Hematopoietic multipotent progenitor cell treated with erythropoietin and hydrocortisone succinate and interleukin-3 and kit ligand, for 17 days (in vitro differentiated cells): ENCODE data around the gene MBNL2.
A peak's percentile ranks its signal among the peaks of the same experiment; 100 is the strongest.

Source experiments
- DNase-seq: peaks from one replicate; pipeline ENCODE4 v3.0.0-alpha.2; 2015; ENCODE audit warnings: low spot score

The MBNL2 gene

GRCh38 chr13:97384371-97384770, 162.2 kb downstream of the MBNL2 start:
- no peak for DNase-seq

- DNase-seq, result no peak
Observed at GRCh38 chr13:97385146-97385545, 163.0 kb downstream of the MBNL2 start.

GRCh38 chr13:97385854-97386253, 163.7 kb downstream of the MBNL2 start:
- DNase-seq, result peak; percentile 27

GRCh38 chr13:97386801-97387484, 164.8 kb downstream of the MBNL2 start:
- DNase-seq, result no peak

GRCh38 chr13:97387485-97387839, 165.3 kb downstream of the MBNL2 start:
- no peak for DNase-seq

- DNase-seq, result no peak
Observed at GRCh38 chr13:97387890-97388289, 165.8 kb downstream of the MBNL2 start.

GRCh38 chr13:97388373-97388772, 166.2 kb downstream of the MBNL2 start:
- no peak for DNase-seq

GRCh38 chr13:97390941-97391600, 168.9 kb downstream of the MBNL2 start:
- no peak for DNase-seq

GRCh38 chr13:97392020-97392419, 169.9 kb downstream of the MBNL2 start:
- DNase-seq, result no peak

GRCh38 chr13:97394542-97394941, 172.4 kb downstream of the MBNL2 start:
- no peak for DNase-seq

GRCh38 chr13:97395447-97396136, 173.5 kb downstream of the MBNL2 start:
- DNase-seq, result peak; percentile 37

- no peak for DNase-seq
Observed at GRCh38 chr13:97397267-97397666, 175.1 kb downstream of the MBNL2 start.

- no peak for DNase-seq
Observed at GRCh38 chr13:97401421-97401820, 179.3 kb downstream of the MBNL2 start.

GRCh38 chr13:97403893-97404750, 182.0 kb downstream of the MBNL2 start:
- no peak for DNase-seq

- no peak for DNase-seq
Observed at GRCh38 chr13:97407540-97407939, 185.4 kb downstream of the MBNL2 start.

GRCh38 chr13:97408938-97409337, 186.8 kb downstream of the MBNL2 start:
- no peak for DNase-seq

GRCh38 chr13:97411984-97412383, 189.9 kb downstream of the MBNL2 start:
- DNase-seq, result no peak

GRCh38 chr13:97413694-97414093, 191.6 kb downstream of the MBNL2 start:
- DNase-seq, result no peak

GRCh38 chr13:97414392-97414791, 192.3 kb downstream of the MBNL2 start:
- DNase-seq, result no peak

GRCh38 chr13:97417698-97418097, 195.6 kb downstream of the MBNL2 start:
- no peak for DNase-seq

- DNase-seq, result no peak
Observed at GRCh38 chr13:97422118-97423054, 200.3 kb downstream of the MBNL2 start.
